SK-N-MC (cell line): ENCODE results near the gene OSBPL5.
"Not testable (repeated sequence)": the region's sequence is repeated elsewhere in the genome, so short reads cannot be mapped to it uniquely, and the experiment has no call there.

Experiments used
- DNase-seq: peaks from one replicate; pipeline ENCODE4 v3.0.0-alpha.2; 2011; ENCODE audit warnings: low read depth, low spot score
- H3K27ac ChIP-seq: fragments of 200-600 bp; sonication (generic); 2 replicates; pipeline ENCODE4 v1.5.1; 2016; ENCODE audit warnings: mixed run types
- H3K36me3 ChIP-seq: fragments of 200-600 bp; sonication (generic); 2 replicates; pipeline ENCODE4 v1.6.1; 2017; ENCODE audit warnings: antibody characterized with exemption, low read length, mixed read lengths; ENCODE audit not compliant: insufficient read depth
- H3K4me3 ChIP-seq: fragments of 200-600 bp; sonication (generic); 2 replicates; pipeline ENCODE4 v1.5.1; 2016
- H3K9ac ChIP-seq: fragments of 200-600 bp; sonication (generic); 2 replicates; pipeline ENCODE4 v1.8.0; 2017; ENCODE audit warnings: mixed run types, mixed read lengths; ENCODE audit not compliant: insufficient read length
- H3K9me3 ChIP-seq: fragments of 200-600 bp; sonication (generic); 2 replicates; pipeline ENCODE4 v1.6.1; 2017; ENCODE audit warnings: low read depth, mild to moderate bottlenecking, antibody characterized with exemption, low read length, moderate library complexity, mixed read lengths
- EZH2 ChIP-seq: fragments of 200-600 bp; sonication (generic); IDR thresholded peaks from one replicate; pipeline ENCODE4 v1.6.1; 2017; ENCODE audit warnings: antibody characterized with exemption
- FOXP2 ChIP-seq: optimal IDR thresholded peaks from 2 replicates; pipeline ENCODE3; 2011; ENCODE audit warnings: mild to moderate bottlenecking, moderate library complexity; ENCODE audit not compliant: insufficient read depth; ENCODE audit errors: extremely low read length, control extremely low read depth
- POLR2AphosphoS5 ChIP-seq: IDR thresholded peaks from 2 replicates; pipeline ENCODE4 v1.6.1; 2012; ENCODE audit warnings: mild to moderate bottlenecking, low read depth, low read length, borderline replicate concordance

OSBPL5 gene

GRCh38 chr11:3077189-3077836 is 87.8 kb downstream of the OSBPL5 start:
- H3K9me3 ChIP-seq, result no peaks in the 10 kb centered on the region
- TF ChIP-seq POLR2AphosphoS5 (no peak), EZH2 (no peak), FOXP2 (no peak)
- no peak overlapping the region for H3K27ac ChIP-seq
- H3K36me3 ChIP-seq, result no peaks in the 10 kb centered on the region
- H3K9ac ChIP-seq, result no peak overlapping the region
- DNase-seq, result no peak
- no peak overlapping the region for H3K4me3 ChIP-seq

DNA sequence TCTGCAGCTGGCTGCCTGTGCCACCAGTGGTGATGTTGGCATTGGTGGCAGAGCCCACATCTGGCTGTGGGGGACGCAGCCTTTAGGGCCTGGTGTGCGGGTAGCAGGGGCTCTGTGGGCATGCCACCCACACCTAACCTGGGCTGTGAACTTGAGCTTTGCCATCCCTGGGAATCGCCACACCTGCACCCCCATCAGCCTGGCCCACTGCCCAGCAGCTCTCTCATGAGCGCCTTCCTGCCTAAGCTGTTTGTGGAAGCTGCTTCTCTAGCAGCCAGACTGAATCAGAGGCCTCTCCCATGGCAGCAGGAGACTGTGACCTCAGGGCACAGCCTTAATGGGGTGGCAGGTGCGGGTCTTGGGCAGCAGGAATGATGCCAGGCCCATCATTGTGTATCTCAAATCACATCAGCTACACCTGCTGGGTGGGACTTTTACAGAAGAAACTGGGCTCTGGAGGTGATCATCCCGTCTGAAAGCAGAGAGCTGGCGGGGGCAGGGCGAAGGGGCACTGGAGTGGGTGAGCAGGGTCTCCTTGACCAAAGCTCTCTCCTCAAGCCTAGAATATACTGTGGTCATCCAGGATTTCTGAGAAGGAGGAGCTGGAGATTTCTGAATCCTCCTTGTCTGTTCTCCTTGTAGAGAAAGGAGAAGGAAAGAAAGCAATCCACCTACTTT is 90.1 kb downstream of the OSBPL5 start:
- Histone ChIP-seq H3K27ac (no peak overlapping the region), H3K4me3 (no peak overlapping the region), H3K9me3 (no peaks in the 10 kb centered on the region), H3K9ac (no peak overlapping the region), H3K36me3 (no peaks in the 10 kb centered on the region)
- TF ChIP-seq POLR2AphosphoS5 (no peak), FOXP2 (no peak), EZH2 (no peak)
- no peak for DNase-seq

DNA sequence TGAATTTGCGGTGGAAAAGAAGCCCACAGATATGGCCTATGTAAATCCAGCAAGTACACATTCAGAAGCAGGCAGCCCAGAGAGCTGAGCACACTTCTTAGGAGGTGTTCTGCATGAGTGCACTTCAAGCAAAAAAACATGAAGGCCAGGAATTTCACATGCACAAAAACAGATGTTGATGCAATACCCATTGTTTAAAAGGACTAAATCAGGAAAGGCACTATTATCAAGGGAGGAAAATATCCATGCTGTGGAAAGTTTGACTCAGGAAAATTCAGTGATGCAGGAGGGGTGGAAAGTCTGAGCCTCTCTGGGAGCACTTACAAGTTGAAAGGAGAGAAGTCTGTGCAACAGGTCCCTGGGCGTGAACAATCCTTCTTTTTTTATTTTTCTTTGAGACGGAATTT is 92.1 kb downstream of the OSBPL5 start:
- TF ChIP-seq POLR2AphosphoS5 (no peak), FOXP2 (no peak), EZH2 (no peak)
- Histone ChIP-seq H3K9me3 (no peaks in the 10 kb centered on the region), H3K9ac (no peak overlapping the region), H3K27ac (no peak overlapping the region), H3K36me3 (no peaks in the 10 kb centered on the region), H3K4me3 (no peak overlapping the region)
- no peak for DNase-seq

- TF ChIP-seq FOXP2 (no peak), POLR2AphosphoS5 (no peak), EZH2 (no peak)
- Histone ChIP-seq H3K9me3 (no peaks in the 10 kb centered on the region), H3K27ac (no peak overlapping the region), H3K9ac (no peak overlapping the region), H3K36me3 (no peaks in the 10 kb centered on the region), H3K4me3 (no peak overlapping the region)
- DNase-seq, result no peak
Observed at GRCh38 chr11:3069425-3069824, 95.7 kb downstream of the OSBPL5 start.

GRCh38 chr11:3066308-3066707 is 98.8 kb downstream of the OSBPL5 start:
- not testable (repeated sequence) for H3K36me3 ChIP-seq, H3K9ac ChIP-seq, DNase-seq, H3K9me3 ChIP-seq, H3K27ac ChIP-seq, H3K4me3 ChIP-seq

- not testable (repeated sequence) for H3K9me3 ChIP-seq, H3K9ac ChIP-seq, H3K27ac ChIP-seq, H3K4me3 ChIP-seq, DNase-seq, H3K36me3 ChIP-seq
Observed at GRCh38 chr11:3064709-3065108, 100.4 kb downstream of the OSBPL5 start.

DNA sequence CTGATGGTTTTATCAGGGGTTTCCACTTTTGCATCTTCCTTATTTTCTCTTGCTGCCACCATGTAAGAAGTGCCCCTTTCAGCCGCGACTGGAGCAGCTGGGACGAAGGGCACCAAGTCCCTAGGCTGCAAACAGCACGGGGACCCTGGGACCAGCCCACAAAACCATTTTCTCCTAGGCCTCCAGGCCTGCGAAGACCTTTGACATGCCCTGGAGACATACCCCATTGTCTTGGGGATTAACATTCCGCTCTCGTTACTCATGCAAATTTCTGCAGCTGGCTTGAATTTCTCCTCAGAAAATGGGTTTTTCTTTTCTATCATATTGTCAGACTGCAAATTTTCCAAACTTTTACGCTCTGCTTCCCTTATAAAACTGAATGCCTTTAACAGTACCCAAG is 101.2 kb downstream of the OSBPL5 start:
- not testable (repeated sequence) for H3K9ac ChIP-seq, H3K36me3 ChIP-seq, H3K27ac ChIP-seq, H3K4me3 ChIP-seq, H3K9me3 ChIP-seq, DNase-seq

- H3K9ac ChIP-seq, H3K9me3 ChIP-seq, DNase-seq, H3K36me3 ChIP-seq, H3K4me3 ChIP-seq, H3K27ac ChIP-seq: not testable (repeated sequence)
Observed at GRCh38 chr11:3063432-3063831, 101.7 kb downstream of the OSBPL5 start.

- H3K9ac ChIP-seq, result no peak overlapping the region
- no peaks in the 10 kb centered on the region for H3K9me3 ChIP-seq
- no peak overlapping the region for H3K4me3 ChIP-seq
- peaks cover 3% of the 10 kb centered on the region; the same call in 1 of the 2 replicates for H3K36me3 ChIP-seq
- no peak for TF ChIP-seq EZH2
- TF ChIP-seq FOXP2, result no peak
- no peak for TF ChIP-seq POLR2AphosphoS5
- H3K27ac ChIP-seq, result no peak overlapping the region
- no peak for DNase-seq
Observed at GRCh38 chr11:3060436-3061025, 104.6 kb downstream of the OSBPL5 start.
